HepG2 (cell line): ENCODE data around the gene PLPPR3. TPM values are rescaled to one million over a fixed set of nuclear protein-coding genes. Genes with fewer than 3 reads are reported as not detected.

ENCODE experiments used
- BRCA1 ChIP-seq: sonication (generic); formaldehyde crosslinking; IDR thresholded peaks from 2 replicates; pipeline ENCODE4 v1.4.0; 2020; ENCODE audit warnings: missing genetic modification reagents
- CHD4 ChIP-seq: fragments of 200-600 bp; sonication (generic); IDR thresholded peaks from 2 replicates; pipeline ENCODE4 v1.7.0; 2017; ENCODE audit warnings: mild to moderate bottlenecking, low read length, borderline replicate concordance
- FOXO1 ChIP-seq: sonication (generic); formaldehyde crosslinking; IDR thresholded peaks from 2 replicates; pipeline ENCODE4 v1.4.0; 2020; ENCODE audit warnings: missing genetic modification reagents
- GTF3A ChIP-seq: sonication (generic); formaldehyde crosslinking; conservative IDR thresholded peaks from 2 replicates; pipeline ENCODE4 v1.4.0; 2020; ENCODE audit warnings: mild to moderate bottlenecking, missing genetic modification reagents
- HDAC1 ChIP-seq: sonication (generic); formaldehyde crosslinking; IDR thresholded peaks from 2 replicates; pipeline ENCODE4 v1.5.1; 2020; ENCODE audit warnings: mild to moderate bottlenecking, missing genetic modification reagents
- HMGXB4 ChIP-seq, 2 experiments: sonication (generic) in 1 of 2; formaldehyde crosslinking in 1 of 2; IDR thresholded peaks; 2 replicates each; pipeline versions ENCODE4 v1.4.0 to v1.6.1; 2018 to 2020; ENCODE audit warnings: missing genetic modification reagents in 2 of 2, borderline replicate concordance in 1 of 2, low read depth in 1 of 2, mild to moderate bottlenecking in 1 of 2, missing biosample characterization in 1 of 2
- KDM1A ChIP-seq: IDR thresholded peaks from 2 replicates; pipeline ENCODE4 v1.6.1; 2016; ENCODE audit warnings: missing compliant biosample characterization
- MLLT10 ChIP-seq: sonication (generic); formaldehyde crosslinking; IDR thresholded peaks from 2 replicates; pipeline ENCODE4 v1.4.0; 2020; ENCODE audit warnings: missing genetic modification reagents
- NR1H2 ChIP-seq: sonication (generic); formaldehyde crosslinking; IDR thresholded peaks from 2 replicates; pipeline ENCODE4 v1.8.1; 2022; ENCODE audit warnings: low read depth, missing genetic modification reagents, borderline replicate concordance
- POGZ ChIP-seq: sonication (generic); formaldehyde crosslinking; IDR thresholded peaks from 2 replicates; pipeline ENCODE4 v1.4.0; 2020; ENCODE audit warnings: mild to moderate bottlenecking, missing genetic modification reagents
- TEF ChIP-seq: sonication (generic); formaldehyde crosslinking; IDR thresholded peaks from 2 replicates; pipeline ENCODE4 v1.5.0; 2020; ENCODE audit warnings: missing genetic modification reagents
- THAP7 ChIP-seq: sonication (generic); formaldehyde crosslinking; IDR thresholded peaks from 2 replicates; pipeline ENCODE4 v1.8.1; 2023; ENCODE audit warnings: mild to moderate bottlenecking, missing genetic modification reagents
- U2AF2 ChIP-seq: fragments of 200-400 bp; formaldehyde crosslinking; IDR thresholded peaks from 2 replicates; pipeline ENCODE4 v1.6.1; 2017; ENCODE audit warnings: low read depth, mild to moderate bottlenecking, low read length
- ZHX2 ChIP-seq, 2 experiments: sonication (generic) in 1 of 2; formaldehyde crosslinking in 1 of 2; IDR thresholded peaks; 2 replicates each; pipeline versions ENCODE4 v1.6.1 to v1.9.0; 2014 to 2022; ENCODE audit warnings: antibody characterized with exemption in 1 of 2, borderline replicate concordance in 1 of 2, inconsistent platforms in 1 of 2, low read depth in 1 of 2, missing genetic modification reagents in 1 of 2
- ZNF564 ChIP-seq: sonication (generic); formaldehyde crosslinking; IDR thresholded peaks from 2 replicates; pipeline ENCODE4 v1.8.1; 2023; ENCODE audit warnings: mild to moderate bottlenecking, missing genetic modification reagents
- ZNF776 ChIP-seq: sonication (generic); formaldehyde crosslinking; IDR thresholded peaks from 2 replicates; pipeline ENCODE4 v1.4.0; 2020; ENCODE audit warnings: mild to moderate bottlenecking, missing genetic modification reagents
- polyA plus RNA-seq, 8 experiments: library from polyadenylated mRNA; depleted of rRNA in 3 of 8; stranded (reverse) in 7 of 8; unstranded in 1 of 8; fragments of >200 nt; fragmentation: Illumina TruSeq in 4 of 8; extraction: Trizol in 4 of 8; gene quantifications; 2 replicates each; pipeline versions ENCODE4 v1.2.1 to v1.2.3, GENCODE V29; 2011 to 2016; ENCODE audit warnings: low read depth in 4 of 8, missing spikeins in 1 of 8, mixed read lengths in 1 of 8; ENCODE audit not compliant: insufficient read depth in 1 of 8
- total RNA-seq, 5 experiments: library from RNA; depleted of rRNA; stranded (reverse); fragments of >200 nt; fragmentation: Illumina TruSeq; extraction: Trizol; gene quantifications; 2 replicates each; pipeline ENCODE4 v1.2.3, GENCODE V29; 2016; ENCODE audit warnings: low read depth in 1 of 5

The PLPPR3 gene
- total and polyA plus RNA-seq, 2 of the 13 experiments (the other 11 are each of a cell fraction or from before 2014, with no cell fraction given), result 0.07 to 0.16 TPM

GRCh38 chr19:782185-782877 is 39.4 kb downstream of the PLPPR3 start (continued):
- TF ChIP-seq ZHX2 (IDR thresholded peaks at IDR 0.05; ENCODE audit: low read depth), result no peak
- no peak for TF ChIP-seq ZHX2 (CRISPR knock-in tag; IDR thresholded peaks at IDR 0.05; ENCODE audit: borderline replicate concordance)
- peak in 1 of 2 experiments; percentile 28; a peak in 2 of 4 replicates for TF ChIP-seq HMGXB4 (CRISPR knock-in tag; IDR thresholded peaks at IDR 0.05; ENCODE audit: borderline replicate concordance in 1 of 2, low read depth in 1 of 2)
- TF ChIP-seq POGZ (CRISPR knock-in tag), result no peak
- no peak for TF ChIP-seq THAP7 (CRISPR knock-in tag)
- no peak for TF ChIP-seq TEF (CRISPR knock-in tag)
- no peak for TF ChIP-seq FOXO1 (CRISPR knock-in tag)
- peak; percentile 69 for TF ChIP-seq HDAC1 (CRISPR knock-in tag)
- TF ChIP-seq ZNF564 (CRISPR knock-in tag), result peak; percentile 51; the same call in 1 of the 2 replicates
- no peak for TF ChIP-seq U2AF2
- no peak for TF ChIP-seq KDM1A (CRISPR knock-in tag)
- no peak for TF ChIP-seq BRCA1
- TF ChIP-seq ZNF776 (CRISPR knock-in tag), result no peak
- TF ChIP-seq MLLT10 (CRISPR knock-in tag), result no peak
- no peak for TF ChIP-seq GTF3A
- TF ChIP-seq NR1H2 (CRISPR knock-in tag), result no peak
- TF ChIP-seq CHD4, result no peak
